Testis (tissue), 3 donors: ENCODE measurements around the gene SIX3. TPM values are rescaled to one million over a fixed set of nuclear protein-coding genes. Genes with fewer than 3 reads are reported as not detected.
A peak's percentile ranks its signal among the peaks of the same experiment; 100 is the strongest.

Experiments used
- DNase-seq: peaks from one replicate; pipeline ENCODE4 v3.0.0-alpha.2; 2019
- H3K27ac ChIP-seq, 2 donors: fragments of 200-600 bp; sonication (generic); one replicate each; pipeline ENCODE4 v1.5.1; 2019
- H3K27me3 ChIP-seq: fragments of 200-600 bp; sonication (generic); one replicate; pipeline ENCODE4 v1.5.1; 2019
- H3K36me3 ChIP-seq: fragments of 200-600 bp; sonication (generic); one replicate; pipeline ENCODE4 v1.5.1; 2017; ENCODE audit warnings: low read depth; ENCODE audit errors: missing control alignments
- H3K4me1 ChIP-seq: fragments of 200-600 bp; sonication (generic); one replicate; pipeline ENCODE4 v1.5.1; 2019
- H3K4me3 ChIP-seq, 2 donors: fragments of 200-600 bp; sonication (generic); one replicate each; pipeline ENCODE4 v1.5.1; 2017 to 2019
- H3K9me3 ChIP-seq: fragments of 200-600 bp; sonication (generic); one replicate; pipeline ENCODE4 v1.5.1; 2017
- CTCF ChIP-seq, 3 experiments: fragments of 450-650 bp in 2 of 3; fragments of 200-600 bp in 1 of 3; sonication (generic) in 1 of 3; IDR thresholded peaks; one replicate each; pipeline ENCODE4 v1.5.1; 2016 to 2019; ENCODE audit warnings: antibody characterized with exemption in 3 of 3, mild to moderate bottlenecking in 2 of 3, moderate library complexity in 1 of 3
- POLR2A ChIP-seq: fragments of 450-650 bp; IDR thresholded peaks from one replicate; pipeline ENCODE4 v1.6.1; 2017; ENCODE audit warnings: antibody characterized with exemption, mild to moderate bottlenecking, moderate library complexity
- WGBS, 2 donors: methylation state at CpG; one replicate each; pipeline ENCODE4 v1.1.5; 2018; 5-methylcytosine and 5-hydroxymethylcytosine counted together
- intact Hi-C: fragments of 100-400 bp; cut with DNase I; formaldehyde crosslinking; loops from one replicate; pipeline ENCODE4 v1.15.1; 2023; ENCODE audit warnings: low total_unique reads
- polyA plus RNA-seq: library from polyadenylated mRNA; stranded (reverse); fragments of 350-450 nt; fragmentation: Illumina TruSeq; extraction: RNeasy Lipid Tissue Mini Kit (QIAGEN cat#74804); gene quantifications from one replicate; pipeline ENCODE4 v1.2.3, GENCODE V29; 2014; ENCODE audit warnings: low read depth, low replicate concordance; ENCODE audit not compliant: insufficient read depth
- total RNA-seq, 2 donors: library from RNA; depleted of rRNA; stranded (reverse); fragments of >200 nt; gene quantifications; one replicate each; pipeline ENCODE4 v1.2.3, GENCODE V29; 2016

SIX3 gene
- total and polyA plus RNA-seq, 3 donors from 2014 or later = 0.19 to 0.47 (median 0.20) TPM

- 66 to 80% methylated on average over 16 of the region's 16 CpGs for WGBS, 2 donors
- DNase-seq = no peak
- intact Hi-C loops = loop anchor here (10.0 kb wide), 1 partner anchor 471 kb away; no protein-coding TSS in a partner anchor
- Histone ChIP-seq H3K4me1 (peaks cover 11% of the 10 kb centered on the region), H3K4me3 (no peak overlapping the region), H3K27me3 (no peaks in the 10 kb centered on the region), H3K36me3 (no peaks in the 10 kb centered on the region), H3K27ac (no peak overlapping the region), H3K9me3 (no peaks in the 10 kb centered on the region)
- TF ChIP-seq CTCF (IDR thresholded peaks at IDR 0.05) = no peak
- no peak for TF ChIP-seq POLR2A
Measured at GRCh38 chr2:44945676-44946371, 4.3 kb downstream of the SIX3 start.

- intact Hi-C loops = loop anchor here (10.0 kb wide), 1 partner anchor 472 kb away; no protein-coding TSS in a partner anchor
- no peak for TF ChIP-seq POLR2A
- no peak for TF ChIP-seq CTCF (IDR thresholded peaks at IDR 0.05)
- Histone ChIP-seq H3K27ac (no peak overlapping the region), H3K36me3 (no peaks in the 10 kb centered on the region), H3K9me3 (no peaks in the 10 kb centered on the region), H3K4me1 (peaks cover 8% of the 10 kb centered on the region), H3K27me3 (no peaks in the 10 kb centered on the region), H3K4me3 (no peak overlapping the region)
- DNase-seq = no peak
- WGBS, 2 donors = 80 to 83% methylated on average over 11 of the region's 11 CpGs
Measured at GRCh38 chr2:44946372-44947027, 5.0 kb downstream of the SIX3 start.

GRCh38 chr2:44947028-44947375 lies 5.5 kb downstream of the SIX3 start:
- TF ChIP-seq CTCF (IDR thresholded peaks at IDR 0.05) (no peak), POLR2A (no peak)
- H3K9me3 ChIP-seq = no peaks in the 10 kb centered on the region
- no peak overlapping the region for H3K4me3 ChIP-seq
- 83 to 85% methylated on average over 3 to 5 of the region's 5 CpGs for WGBS, 2 donors
- no peak overlapping the region for H3K27ac ChIP-seq
- no peak for DNase-seq
- H3K27me3 ChIP-seq = no peaks in the 10 kb centered on the region
- H3K36me3 ChIP-seq = no peaks in the 10 kb centered on the region
- H3K4me1 ChIP-seq = peaks cover 8% of the 10 kb centered on the region
- intact Hi-C loops = loop anchor here (10.0 kb wide), 1 partner anchor 472 kb away; no protein-coding TSS in a partner anchor

- Histone ChIP-seq H3K9me3 (no peaks in the 10 kb centered on the region), H3K4me1 (peaks cover 16% of the 10 kb centered on the region), H3K36me3 (no peaks in the 10 kb centered on the region), H3K4me3 (peak overlapping the region in 1 of 2 donors; percentile 17), H3K27ac (no peak overlapping the region), H3K27me3 (no peaks in the 10 kb centered on the region)
- intact Hi-C loops = loop anchor here (10.0 kb wide), 1 partner anchor 474 kb away; no protein-coding TSS in a partner anchor
- TF ChIP-seq CTCF (IDR thresholded peaks at IDR 0.05) (no peak), POLR2A (no peak)
- 56 to 59% methylated on average over 14 to 18 of the region's 18 CpGs for WGBS, 2 donors
- DNase-seq = no peak
Measured at GRCh38 chr2:44948565-44949328, 7.2 kb downstream of the SIX3 start.
